Psoas muscle (tissue), 8 donors: ENCODE results near the gene GPC6. TPM values are rescaled to one million over a fixed set of nuclear protein-coding genes. Genes with fewer than 3 reads are reported as not detected.
"Not testable (repeated sequence)": the region's sequence is repeated elsewhere in the genome, so short reads cannot be mapped to it uniquely, and the experiment has no call there.

Experiments
- ATAC-seq, 4 donors: fragments of 200-7000 bp; cut with Tn5 transposase; one replicate each; pipeline ENCODE4 v1.9.1; 2020; ENCODE audit warnings: moderate library complexity in 3 of 4, mild to moderate bottlenecking in 2 of 4
- DNase-seq, 2 donors: peaks; one replicate each; pipeline ENCODE4 v3.0.0-alpha.2; 2020
- H3K27ac ChIP-seq: fragments of 200-600 bp; one replicate; pipeline ENCODE4 v1.8.0; 2022
- H3K27me3 ChIP-seq, 3 donors: fragments of 200-600 bp in 1 of 3; one replicate each; pipeline versions ENCODE4 v1.6.1 to v1.8.0; 2013 to 2022; ENCODE audit warnings: low read length in 2 of 3, mild to moderate bottlenecking in 2 of 3, moderate library complexity in 1 of 3; ENCODE audit not compliant: insufficient read depth in 3 of 3
- H3K36me3 ChIP-seq, 2 donors: fragments of 200-600 bp in 1 of 2; one replicate each; pipeline versions ENCODE4 v1.6.1 to v1.8.0; 2013 to 2022; ENCODE audit warnings: low read depth in 1 of 2, mild to moderate bottlenecking in 1 of 2, moderate library complexity in 1 of 2; ENCODE audit not compliant: insufficient read depth in 1 of 2
- H3K4me1 ChIP-seq: fragments of 200-600 bp; one replicate; pipeline ENCODE4 v1.8.0; 2022
- H3K4me3 ChIP-seq: fragments of 200-600 bp; one replicate; pipeline ENCODE4 v1.8.0; 2022; ENCODE audit warnings: mild to moderate bottlenecking
- H3K9me3 ChIP-seq: fragments of 200-600 bp; one replicate; pipeline ENCODE4 v1.8.0; 2022
- WGBS, 3 donors: extraction: QIAGEN DNeasy Blood & Tissue Kit; methylation state at CpG; one replicate each; pipeline versions ENCODE4 v1.1.6 to v1.1.7; 2013; 5-methylcytosine and 5-hydroxymethylcytosine counted together
- intact Hi-C, 2 donors: fragments of 100-400 bp; cut with DNase I; formaldehyde crosslinking; loops; one replicate each; pipeline versions ENCODE4 v1.11.0 to v1.14.2; 2022
- polyA plus RNA-seq, 3 donors: library from polyadenylated mRNA; stranded (reverse); fragments of 200-250 nt; gene quantifications; one replicate each; pipeline ENCODE4 v1.2.3, GENCODE V29; 2013
- total RNA-seq, 4 donors: library from RNA; stranded (reverse); fragmentation: NEBNext Ultra II Directional in 2 of 4; extraction: Animal tissue kit (Norgen Biotek cat#: 25700) in 2 of 4; gene quantifications; one replicate each; pipeline versions ENCODE4 v1.2.1 to v1.2.4, GENCODE V29; 2021 to 2023
- TF ChIP-seq, protein P1 (sequence below): fragments of 200-600 bp; IDR thresholded peaks from one replicate; pipeline ENCODE4 v1.8.0; 2022; ENCODE audit warnings: antibody characterized with exemption
- donor health status: healthy with polysubstance abuse.
- donor health status: DM: no; HTN: no; CAD: no; lungs with moderate emphysema.
- donor health status: Bipolar disorder and iron deficiency.
- donor health status: healthy.
- donor health status: DM: yes; HTN: yes; CAD: no.
- donor health status: DM: no; HTN: no; CAD: no.
- donor health status: DM: no; HTN: no; CAD: no.
- donor health status: DM: yes; HTN: yes; CAD: no.

GPC6 gene
- total and polyA plus RNA-seq, 7 donors = 0.07 to 3.7 (median 0.57) TPM

DNA sequence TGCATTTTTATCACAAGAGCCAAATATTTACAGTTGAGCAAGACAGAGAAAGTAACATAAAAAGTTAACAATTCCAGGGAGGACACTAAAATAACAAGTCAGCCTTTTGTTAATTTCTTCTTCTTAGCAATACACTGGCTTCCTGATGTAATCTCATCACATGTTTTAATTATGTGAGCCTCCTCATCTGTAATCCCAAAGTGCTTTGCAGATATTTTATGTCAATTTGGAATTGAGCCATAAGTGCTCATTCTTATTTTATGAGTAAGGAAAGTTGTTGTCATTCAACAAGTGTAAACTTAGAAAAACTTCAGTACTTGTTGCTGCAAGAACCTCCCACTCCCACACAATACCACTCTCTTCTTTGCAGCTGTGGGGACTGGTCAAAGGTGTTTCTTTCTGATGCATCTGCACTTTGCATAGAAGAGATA is 223.6 kb downstream of the GPC6 start:
- Histone ChIP-seq H3K4me1 (no peaks in the 10 kb centered on the region), H3K27ac (no peak overlapping the region), H3K4me3 (no peak overlapping the region), H3K27me3 (no peaks in the 10 kb centered on the region), H3K36me3 (no peaks in the 10 kb centered on the region), H3K9me3 (no peaks in the 10 kb centered on the region)
- no peak for ATAC-seq
- TF ChIP-seq, protein P1, sequence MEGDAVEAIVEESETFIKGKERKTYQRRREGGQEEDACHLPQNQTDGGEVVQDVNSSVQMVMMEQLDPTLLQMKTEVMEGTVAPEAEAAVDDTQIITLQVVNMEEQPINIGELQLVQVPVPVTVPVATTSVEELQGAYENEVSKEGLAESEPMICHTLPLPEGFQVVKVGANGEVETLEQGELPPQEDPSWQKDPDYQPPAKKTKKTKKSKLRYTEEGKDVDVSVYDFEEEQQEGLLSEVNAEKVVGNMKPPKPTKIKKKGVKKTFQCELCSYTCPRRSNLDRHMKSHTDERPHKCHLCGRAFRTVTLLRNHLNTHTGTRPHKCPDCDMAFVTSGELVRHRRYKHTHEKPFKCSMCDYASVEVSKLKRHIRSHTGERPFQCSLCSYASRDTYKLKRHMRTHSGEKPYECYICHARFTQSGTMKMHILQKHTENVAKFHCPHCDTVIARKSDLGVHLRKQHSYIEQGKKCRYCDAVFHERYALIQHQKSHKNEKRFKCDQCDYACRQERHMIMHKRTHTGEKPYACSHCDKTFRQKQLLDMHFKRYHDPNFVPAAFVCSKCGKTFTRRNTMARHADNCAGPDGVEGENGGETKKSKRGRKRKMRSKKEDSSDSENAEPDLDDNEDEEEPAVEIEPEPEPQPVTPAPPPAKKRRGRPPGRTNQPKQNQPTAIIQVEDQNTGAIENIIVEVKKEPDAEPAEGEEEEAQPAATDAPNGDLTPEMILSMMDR = no peak
- no peak for DNase-seq
- intact Hi-C loops = no loop called here

DNA sequence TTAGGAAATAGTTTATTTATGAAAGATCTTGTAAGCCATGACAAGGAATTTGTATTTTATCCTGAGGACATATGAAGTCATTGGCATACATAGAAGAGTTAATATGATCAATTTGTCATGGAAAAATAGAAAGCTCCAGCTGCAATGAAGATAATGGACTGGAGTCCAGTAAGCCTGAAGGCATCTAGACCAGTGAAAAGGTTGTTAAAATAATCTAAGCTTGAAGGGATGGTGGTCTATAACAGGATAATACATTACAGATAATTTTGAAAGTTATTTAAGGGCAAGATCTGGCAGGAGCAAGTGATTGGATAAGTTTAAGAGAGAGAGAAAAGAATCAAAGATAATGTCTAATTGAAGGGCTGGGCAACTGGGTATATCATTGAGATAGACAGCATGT is 224.2 kb downstream of the GPC6 start:
- no peak for ATAC-seq
- TF ChIP-seq, protein P1 = no peak
- intact Hi-C loops = no loop called here
- DNase-seq = no peak
- Histone ChIP-seq H3K4me3 (no peak overlapping the region), H3K4me1 (no peaks in the 10 kb centered on the region), H3K27ac (no peak overlapping the region), H3K27me3 (no peaks in the 10 kb centered on the region), H3K36me3 (no peaks in the 10 kb centered on the region), H3K9me3 (peaks cover 3% of the 10 kb centered on the region)

DNA sequence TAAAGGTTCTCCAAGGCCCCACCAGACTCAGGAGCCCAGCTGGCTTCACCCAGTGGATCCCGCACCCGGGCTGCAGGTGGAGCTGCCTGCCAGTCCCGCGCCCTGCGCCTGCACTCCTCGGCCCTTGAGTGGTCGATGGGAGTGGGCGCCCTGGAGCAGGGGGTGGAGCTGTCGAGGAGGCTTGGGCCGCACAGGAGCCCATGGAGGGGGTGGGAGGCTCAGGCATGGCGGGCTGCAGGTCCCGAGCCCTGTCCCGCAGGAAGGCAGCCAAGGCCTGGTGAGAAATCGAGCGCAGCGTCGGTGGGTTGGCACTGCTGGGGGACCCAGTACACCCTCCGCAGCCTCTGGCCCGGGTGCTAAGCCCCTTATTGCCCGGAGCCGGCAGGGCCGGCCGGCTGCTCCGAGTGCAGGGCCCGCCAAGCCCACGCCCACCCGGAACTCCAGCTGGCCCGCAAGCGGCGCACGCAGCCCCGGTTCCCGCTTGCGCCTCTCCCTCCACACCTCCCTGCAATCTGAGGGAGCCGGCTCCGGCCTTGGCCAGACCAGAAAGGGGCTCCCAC is 228.1 kb downstream of the GPC6 start:
- DNase-seq, intact Hi-C loops, ATAC-seq, H3K4me3 ChIP-seq, H3K9me3 ChIP-seq, H3K27ac ChIP-seq, H3K36me3 ChIP-seq, H3K27me3 ChIP-seq, H3K4me1 ChIP-seq: not testable (repeated sequence)
- 75 to 97% (median 79%) methylated on average over 23 to 36 of the region's 36 CpGs for WGBS, 3 donors

DNA sequence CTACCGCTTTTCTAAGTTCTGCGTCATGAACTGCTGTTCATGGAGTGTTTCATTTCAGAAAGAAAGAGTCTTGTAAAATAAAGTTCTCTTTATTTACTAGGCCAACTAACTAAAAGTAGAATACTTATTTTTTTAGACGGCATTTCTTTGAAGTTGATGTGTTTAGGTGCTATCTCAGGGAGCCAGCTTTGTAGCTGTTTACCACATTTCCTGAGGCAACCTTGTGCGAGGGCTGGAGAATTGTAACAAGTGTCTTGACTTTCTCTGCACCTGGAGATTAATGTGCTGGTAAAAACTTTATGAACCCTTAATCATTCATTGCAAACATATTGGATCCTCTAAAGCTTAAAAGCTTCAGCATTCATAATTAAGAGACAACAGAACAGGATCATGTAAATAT is 229.3 kb downstream of the GPC6 start:
- intact Hi-C loops = no loop called here
- Histone ChIP-seq H3K4me3 (no peak overlapping the region), H3K4me1 (no peaks in the 10 kb centered on the region), H3K36me3 (no peaks in the 10 kb centered on the region), H3K27ac (no peak overlapping the region), H3K27me3 (no peaks in the 10 kb centered on the region), H3K9me3 (peaks cover 3% of the 10 kb centered on the region)
- DNase-seq (no peak), ATAC-seq (no peak)
- WGBS, 3 donors = 65 to 73% (median 70%) methylated on average over 4 of the region's 4 CpGs
- TF ChIP-seq, protein P1 = no peak

DNA sequence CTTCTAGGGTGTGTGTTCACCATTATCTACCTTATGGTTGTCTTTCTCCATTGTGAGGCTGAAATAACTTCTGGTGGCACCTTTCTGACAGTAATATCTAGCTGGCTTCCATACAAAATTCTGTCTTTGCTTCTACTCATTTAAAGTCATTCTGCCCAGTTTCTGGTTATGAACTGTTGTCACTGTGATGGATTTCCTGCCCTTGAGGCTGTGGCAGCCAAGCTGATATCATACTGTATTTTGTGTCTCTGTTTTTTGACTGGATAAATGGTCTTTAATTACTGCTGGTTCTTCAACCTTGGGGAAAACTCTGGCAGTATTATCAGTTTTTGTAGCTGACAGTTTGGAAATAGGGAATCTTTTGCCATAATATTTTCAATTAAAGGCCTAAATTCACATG is 233.4 kb downstream of the GPC6 start:
- Histone ChIP-seq H3K9me3 (peaks cover 3% of the 10 kb centered on the region), H3K27me3 (no peaks in the 10 kb centered on the region), H3K27ac (no peak overlapping the region), H3K4me3 (no peak overlapping the region), H3K36me3 (no peaks in the 10 kb centered on the region), H3K4me1 (no peaks in the 10 kb centered on the region)
- ATAC-seq (no peak), DNase-seq (no peak)
- intact Hi-C loops = no loop called here
- TF ChIP-seq, protein P1 = no peak
